Naive thymus-derived CD4-positive, alpha-beta T cell (primary cell): ENCODE results near the gene GPR157. TPM values are rescaled to one million over a fixed set of nuclear protein-coding genes. Genes with fewer than 3 reads are reported as not detected.
"Not testable (repeated sequence)": the region's sequence is repeated elsewhere in the genome, so short reads cannot be mapped to it uniquely, and the experiment has no call there.

ENCODE experiments used
- ATAC-seq: fragments of 150-1000 bp; cut with Tn5 transposase; 2 replicates; pipeline ENCODE4 v1.10.0; 2021; ENCODE audit warnings: mild to moderate bottlenecking, moderate library complexity
- CTCF ChIA-PET: fragments of 350-600 bp; sonication (Branson Sonifier 250); formaldehyde crosslinking; loops from one replicate; lab custom pipeline; 2021; ENCODE audit warnings: antibody characterized with exemption; lab: Charles Lee
- POLR2A ChIA-PET: fragments of 350-600 bp; sonication (Branson Sonifier 250); formaldehyde crosslinking; loops from one replicate; lab custom pipeline; 2021; ENCODE audit warnings: antibody characterized with exemption, inconsistent platforms; lab: Charles Lee
- DNase-seq, 9 donors: peaks; one replicate each; pipeline versions ENCODE4 v3.0.0 to v3.0.0-alpha.2; 2020 to 2022; ENCODE audit warnings: mixed read lengths in 1 of 9
- H3K27ac ChIP-seq: one replicate; pipeline ENCODE4 v1.7.0; 2013; ENCODE audit warnings: mild to moderate bottlenecking, low read depth, low read length, moderate library complexity
- H3K27me3 ChIP-seq, 2 donors: one replicate each; pipeline ENCODE4 v1.7.0; 2013; ENCODE audit warnings: low read length in 2 of 2, mild to moderate bottlenecking in 2 of 2, moderate library complexity in 2 of 2; ENCODE audit not compliant: control insufficient read depth in 2 of 2, insufficient read depth in 2 of 2
- H3K36me3 ChIP-seq, 3 experiments: 1 replicate in 2 of 3; 2 replicates in 1 of 3; pipeline ENCODE4 v1.7.0; 2013; ENCODE audit warnings: low read length in 3 of 3, mild to moderate bottlenecking in 3 of 3, moderate library complexity in 1 of 3; ENCODE audit not compliant: insufficient read depth in 3 of 3, control insufficient read depth in 2 of 3
- H3K4me1 ChIP-seq, 2 donors: one replicate each; pipeline ENCODE4 v1.7.0; 2013; ENCODE audit warnings: low read length in 2 of 2, mild to moderate bottlenecking in 2 of 2, moderate library complexity in 1 of 2; ENCODE audit not compliant: control insufficient read depth in 2 of 2, insufficient read depth in 2 of 2
- H3K4me3 ChIP-seq: 2 replicates; pipeline ENCODE4 v1.7.0; 2013; ENCODE audit warnings: mild to moderate bottlenecking, low read length
- H3K9me3 ChIP-seq, 3 experiments: 1 replicate in 2 of 3; 2 replicates in 1 of 3; pipeline ENCODE4 v1.7.0; 2013; ENCODE audit warnings: low read length in 3 of 3; ENCODE audit not compliant: control insufficient read depth in 2 of 3
- H3K27ac Mint-ChIP-seq, 9 donors: one replicate each; pipeline ENCODE4 v1.8.0; 2020 to 2022; ENCODE audit warnings: mixed read lengths in 9 of 9, mild to moderate bottlenecking in 8 of 9, moderate library complexity in 5 of 9, inconsistent platforms in 2 of 9
- H3K27me3 Mint-ChIP-seq, 5 donors: one replicate each; pipeline ENCODE4 v1.8.0; 2021 to 2022; ENCODE audit warnings: mixed read lengths in 5 of 5, mild to moderate bottlenecking in 1 of 5
- H3K36me3 Mint-ChIP-seq, 5 donors: one replicate each; pipeline ENCODE4 v1.8.0; 2020 to 2022; ENCODE audit warnings: mixed read lengths in 5 of 5, mild to moderate bottlenecking in 3 of 5, inconsistent platforms in 1 of 5
- H3K4me1 Mint-ChIP-seq, 7 donors: one replicate each; pipeline ENCODE4 v1.8.0; 2020 to 2022; ENCODE audit warnings: mixed read lengths in 7 of 7, mild to moderate bottlenecking in 3 of 7, inconsistent platforms in 1 of 7
- H3K4me3 Mint-ChIP-seq, 10 donors: one replicate each; pipeline ENCODE4 v1.8.0; 2020 to 2022; ENCODE audit warnings: mild to moderate bottlenecking in 10 of 10, mixed read lengths in 10 of 10, moderate library complexity in 6 of 10, inconsistent platforms in 2 of 10
- H3K9me3 Mint-ChIP-seq, 11 donors: one replicate each; pipeline ENCODE4 v1.8.0; 2020 to 2022; ENCODE audit warnings: mixed read lengths in 11 of 11, mild to moderate bottlenecking in 4 of 11, inconsistent platforms in 1 of 11, moderate library complexity in 1 of 11
- intact Hi-C, 2 donors: fragments of 100-400 bp; cut with micrococcal nuclease; formaldehyde crosslinking; loops; one replicate each; pipeline ENCODE4 v1.15.1; 2023
- polyA plus RNA-seq, 2 donors: library from polyadenylated mRNA; unstranded; fragments of 300-500 nt; fragmentation: Illumina TruSeq; gene quantifications; one replicate each; pipeline ENCODE4 v1.2.3, GENCODE V29; 2021
- total RNA-seq, 6 experiments: library from RNA in 5 of 6; stranded (reverse) in 5 of 6; gene quantifications; 1 replicate in 5 of 6; 2 replicates in 1 of 6; pipeline ENCODE4 v1.2.3 and lab custom pipeline; 2021 to 2026

GPR157 gene
- total and polyA plus RNA-seq, 7 experiments from 2014 or later, result 1.4 to 14.1 (median 5.2) TPM

DNA sequence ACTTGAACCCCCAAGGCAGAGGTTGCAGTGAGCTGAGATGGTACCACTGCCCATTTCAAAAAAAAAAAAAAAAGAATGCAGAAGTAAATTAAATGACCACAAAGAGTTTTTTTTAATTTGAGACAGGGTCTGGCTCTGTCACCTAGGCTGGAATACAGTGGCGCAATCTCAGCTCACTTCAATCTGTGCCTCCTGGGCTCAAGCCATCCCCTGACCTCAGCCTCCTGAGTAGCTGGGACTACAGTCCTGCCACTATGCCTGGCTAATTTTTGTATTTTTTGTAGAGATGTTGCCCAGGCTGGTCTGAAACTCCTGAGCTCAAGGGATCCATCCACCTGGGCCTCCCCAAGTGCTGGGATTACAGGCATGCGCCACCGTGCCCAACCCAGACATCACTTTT, 20.2 kb upstream of the GPR157 start:
- no peak overlapping the region for H3K4me3 Mint-ChIP-seq
- Histone ChIP-seq H3K27me3 (no peaks in the 10 kb centered on the region), H3K4me3 (no peak overlapping the region), H3K27ac (no peak overlapping the region), H3K36me3 (no peaks in the 10 kb centered on the region), H3K9me3 (no peaks in the 10 kb centered on the region), H3K4me1 (no peaks in the 10 kb centered on the region)
- H3K27ac Mint-ChIP-seq, result peak overlapping the region in 1 of 9 donors; percentile 4
- H3K4me1 Mint-ChIP-seq, result no peaks in the 10 kb centered on the region
- POLR2A ChIA-PET, result no interaction called here
- no peak for DNase-seq
- CTCF ChIA-PET, result interaction anchor here (0.8 kb wide), 1 partner anchor 34 kb away, joined by 3 read pairs; no protein-coding TSS in a partner anchor
- ATAC-seq, result no peak
- H3K27me3 Mint-ChIP-seq, result no peaks in the 10 kb centered on the region
- intact Hi-C loops, result no loop called here
- H3K36me3 Mint-ChIP-seq, result peaks cover 0 to 2% (median 0%) of the 10 kb centered on the region in 5 donors
- no peaks in the 10 kb centered on the region for H3K9me3 Mint-ChIP-seq

DNA sequence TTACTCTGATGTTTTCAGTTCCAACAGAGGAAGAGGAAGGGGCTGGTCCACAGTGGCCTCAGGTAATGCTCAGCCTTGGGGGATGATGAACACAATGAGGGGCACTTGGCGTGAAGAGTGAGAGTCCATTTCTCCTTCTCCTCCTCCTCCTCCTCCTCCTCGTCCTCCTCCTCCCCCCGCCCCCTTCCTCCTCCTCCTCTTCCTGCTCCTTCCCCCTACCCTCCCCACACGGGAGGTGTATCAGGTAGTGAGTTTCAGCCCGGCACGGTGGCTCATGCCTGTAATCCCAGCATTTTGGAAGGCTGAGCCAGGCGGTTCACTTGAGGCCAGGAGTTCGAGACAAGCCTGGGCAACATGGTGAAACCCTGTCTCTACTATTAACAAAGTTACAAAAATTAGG, 17.3 kb upstream of the GPR157 start:
- no peaks in the 10 kb centered on the region for H3K9me3 ChIP-seq
- no peaks in the 10 kb centered on the region for H3K36me3 Mint-ChIP-seq
- no peak for ATAC-seq
- H3K9me3 Mint-ChIP-seq, result no peaks in the 10 kb centered on the region
- POLR2A ChIA-PET, result no interaction called here
- no peaks in the 10 kb centered on the region for H3K27me3 Mint-ChIP-seq
- no peak for DNase-seq
- H3K4me3 ChIP-seq, result no peak overlapping the region
- no peak overlapping the region for H3K27ac ChIP-seq
- H3K4me3 Mint-ChIP-seq, result no peak overlapping the region
- intact Hi-C loops, result no loop called here
- H3K4me1 ChIP-seq, result no peaks in the 10 kb centered on the region
- CTCF ChIA-PET, result interaction anchor here (1.0 kb wide), 1 partner anchor 310 kb away, joined by 3 read pairs; no protein-coding TSS in a partner anchor
- peaks cover 0 to 7% (median 4%) of the 10 kb centered on the region in 7 donors for H3K4me1 Mint-ChIP-seq
- H3K27ac Mint-ChIP-seq, result no peak overlapping the region
- no peaks in the 10 kb centered on the region for H3K36me3 ChIP-seq
- no peaks in the 10 kb centered on the region for H3K27me3 ChIP-seq

DNA sequence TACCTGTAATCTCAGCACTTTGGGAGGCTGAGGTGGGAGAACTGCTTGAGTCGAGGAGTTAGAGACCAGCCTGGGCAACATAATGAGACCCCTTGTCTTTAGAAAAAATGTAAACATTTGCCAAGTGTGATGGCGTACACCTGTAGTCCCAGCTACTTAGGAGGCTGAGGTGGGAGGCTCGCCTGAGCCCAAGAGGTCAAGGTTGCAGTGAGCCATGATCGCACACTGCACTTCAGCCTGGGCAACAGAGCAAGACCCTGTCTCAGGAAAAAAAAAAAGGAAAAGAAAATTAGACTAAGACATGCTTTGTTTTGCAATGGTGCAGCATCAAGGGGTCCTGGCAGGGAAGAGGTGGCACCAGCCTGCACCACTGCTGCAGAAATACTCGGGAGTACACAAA, 16.8 kb upstream of the GPR157 start:
- no peak overlapping the region for H3K27ac ChIP-seq
- H3K9me3 ChIP-seq, result no peaks in the 10 kb centered on the region
- DNase-seq, result no peak
- Mint-ChIP-seq H3K27ac (no peak overlapping the region), H3K36me3 (no peaks in the 10 kb centered on the region), H3K4me3 (no peak overlapping the region), H3K9me3 (no peaks in the 10 kb centered on the region), H3K27me3 (no peaks in the 10 kb centered on the region), H3K4me1 (peaks cover 0 to 7% (median 4%) of the 10 kb centered on the region in 7 donors)
- H3K27me3 ChIP-seq, result no peaks in the 10 kb centered on the region
- H3K36me3 ChIP-seq, result no peaks in the 10 kb centered on the region
- no peaks in the 10 kb centered on the region for H3K4me1 ChIP-seq
- intact Hi-C loops, result no loop called here
- ChIA-PET CTCF (interaction anchor here (0.6 kb wide), 1 partner anchor 365 kb away, joined by 5 read pairs; no protein-coding TSS in a partner anchor), POLR2A (no interaction called here)
- H3K4me3 ChIP-seq, result no peak overlapping the region
- no peak for ATAC-seq

DNA sequence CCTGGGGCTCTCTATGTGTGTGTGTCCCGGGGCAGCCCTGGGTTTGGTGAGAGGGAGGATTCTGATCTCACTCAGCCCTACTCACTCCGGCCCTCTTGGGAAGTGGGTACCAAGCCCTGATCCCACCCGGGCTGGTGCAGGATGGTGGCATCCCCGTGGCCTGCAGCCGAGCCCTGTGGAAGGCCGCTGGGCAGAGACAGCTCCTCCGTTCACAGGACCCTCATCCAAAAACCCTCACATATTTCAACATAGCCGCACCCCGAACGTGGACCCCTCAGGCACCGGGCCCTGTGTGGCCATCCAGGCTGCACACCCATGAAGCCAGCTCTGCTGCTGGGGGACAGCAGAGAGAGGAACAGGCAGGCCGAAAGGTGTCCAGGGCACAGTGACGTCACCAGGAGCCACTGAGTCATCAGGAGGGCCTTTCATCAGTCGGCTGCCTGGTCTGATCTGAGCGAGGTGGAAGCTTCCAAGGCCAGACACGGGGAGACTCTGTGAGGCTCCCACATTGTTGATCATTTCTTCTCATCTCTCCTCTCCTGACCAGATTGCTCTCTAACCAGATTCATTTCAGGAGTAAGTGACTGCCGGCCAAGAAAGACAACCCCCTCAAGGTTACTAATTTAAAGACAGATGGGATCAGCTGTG, 16.2 kb upstream of the GPR157 start:
- intact Hi-C loops, result no loop called here
- ChIA-PET CTCF (interaction anchor here (0.6 kb wide), 1 partner anchor 366 kb away, joined by 5 read pairs; no protein-coding TSS in a partner anchor), POLR2A (no interaction called here)
- Mint-ChIP-seq H3K36me3 (no peaks in the 10 kb centered on the region), H3K4me1 (peaks cover 0 to 7% (median 4%) of the 10 kb centered on the region in 7 donors), H3K4me3 (no peak overlapping the region), H3K9me3 (no peaks in the 10 kb centered on the region), H3K27ac (no peak overlapping the region), H3K27me3 (no peaks in the 10 kb centered on the region)
- H3K4me1 ChIP-seq, result no peaks in the 10 kb centered on the region
- no peak for DNase-seq
- ATAC-seq, result no peak
- no peaks in the 10 kb centered on the region for H3K36me3 ChIP-seq
- no peaks in the 10 kb centered on the region for H3K27me3 ChIP-seq
- H3K4me3 ChIP-seq, result no peak overlapping the region
- no peaks in the 10 kb centered on the region for H3K9me3 ChIP-seq
- H3K27ac ChIP-seq, result no peak overlapping the region

DNA sequence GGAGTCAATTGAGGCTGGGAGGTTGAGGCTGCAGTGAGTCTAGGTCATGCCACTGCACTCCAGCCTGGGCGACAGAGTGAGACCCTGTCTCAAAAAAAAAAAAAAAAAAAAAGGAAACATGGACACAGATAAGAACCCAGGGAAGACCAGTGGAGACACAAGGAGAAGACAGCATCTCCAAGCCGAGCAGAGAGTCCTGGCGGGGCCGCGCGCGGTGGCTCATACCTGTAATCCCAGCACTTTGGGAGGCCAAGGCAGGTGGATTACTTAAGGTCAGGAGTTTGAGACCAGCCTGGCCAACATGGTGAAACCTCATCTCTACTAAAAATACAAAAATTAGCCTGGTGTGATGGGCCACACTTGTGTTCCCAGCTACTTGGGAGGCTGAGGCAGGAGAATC, 15.6 kb upstream of the GPR157 start:
- H3K4me3 ChIP-seq, H3K4me1 ChIP-seq, H3K27ac Mint-ChIP-seq, DNase-seq, H3K27me3 ChIP-seq, H3K27me3 Mint-ChIP-seq, H3K36me3 ChIP-seq, H3K36me3 Mint-ChIP-seq, H3K9me3 Mint-ChIP-seq, POLR2A ChIA-PET, CTCF ChIA-PET, ATAC-seq, H3K9me3 ChIP-seq, H3K27ac ChIP-seq, H3K4me3 Mint-ChIP-seq, H3K4me1 Mint-ChIP-seq, intact Hi-C loops: not testable (repeated sequence)

DNA sequence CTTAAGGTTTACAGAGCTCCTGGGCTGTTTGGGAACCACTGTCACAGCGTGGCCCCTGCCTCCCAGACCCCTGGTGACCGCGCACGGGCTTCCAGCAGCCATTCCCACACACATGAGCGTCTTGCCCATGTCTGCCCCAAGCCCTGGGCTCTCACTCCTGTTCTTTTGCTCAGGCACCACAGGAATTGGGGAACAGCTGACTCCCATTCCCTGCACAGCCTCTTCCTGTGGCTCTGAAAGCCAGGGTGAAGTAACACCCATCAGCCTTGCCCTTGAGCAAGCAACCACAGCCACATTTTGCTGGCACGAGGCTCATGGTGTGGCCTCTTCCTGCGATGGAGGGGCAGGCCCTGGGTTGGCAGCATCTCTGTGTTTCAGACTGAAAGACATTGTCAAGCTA, 14.3 kb upstream of the GPR157 start:
- Histone ChIP-seq H3K27ac (no peak overlapping the region), H3K9me3 (no peaks in the 10 kb centered on the region), H3K36me3 (no peaks in the 10 kb centered on the region), H3K27me3 (no peaks in the 10 kb centered on the region), H3K4me3 (no peak overlapping the region), H3K4me1 (no peaks in the 10 kb centered on the region)
- Mint-ChIP-seq H3K36me3 (no peaks in the 10 kb centered on the region), H3K4me3 (no peak overlapping the region), H3K4me1 (peaks cover 0 to 7% (median 5%) of the 10 kb centered on the region in 7 donors), H3K9me3 (no peaks in the 10 kb centered on the region), H3K27me3 (no peaks in the 10 kb centered on the region), H3K27ac (no peak overlapping the region)
- intact Hi-C loops, result loop anchor here in 1 of 2 donors (2.0 kb wide), 1 partner anchor 14 kb away; the partner anchor contains the start of gene GPR157
- ATAC-seq (peak; percentile 36), DNase-seq (no peak)
- POLR2A ChIA-PET, result interaction anchor here (0.6 kb wide), 1 partner anchor 333 kb away, joined by 3 read pairs; no protein-coding TSS in a partner anchor
- CTCF ChIA-PET, result interaction anchor here (0.6 to 1.6 kb wide), 2 partner anchors 32 to 49 kb away, joined by 3 to 5 read pairs; no protein-coding TSS in a partner anchor

DNA sequence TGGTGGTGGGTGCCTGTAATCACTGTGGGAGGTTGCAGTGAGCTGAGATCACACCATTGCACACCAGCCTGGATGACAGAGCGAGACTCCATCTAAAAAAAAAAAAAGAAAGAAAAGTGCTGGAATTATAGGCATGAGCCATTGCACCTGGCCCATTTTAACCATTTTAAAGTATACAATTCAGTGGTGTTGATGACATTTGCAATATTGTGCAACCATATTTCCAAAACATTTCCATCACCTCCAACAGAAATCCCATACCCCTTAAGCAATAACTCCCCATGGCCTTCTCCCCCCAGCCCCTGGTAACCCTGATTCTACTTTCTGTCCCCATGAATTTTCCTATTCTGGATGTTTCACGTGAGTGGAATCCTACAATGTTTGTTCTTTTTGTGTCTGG, 11.0 kb upstream of the GPR157 start:
- POLR2A ChIA-PET, result no interaction called here
- DNase-seq, result no peak
- CTCF ChIA-PET, result no interaction called here
- ATAC-seq, result no peak
- H3K9me3 Mint-ChIP-seq, result no peaks in the 10 kb centered on the region
- H3K27ac ChIP-seq, result no peak overlapping the region
- H3K27me3 ChIP-seq, result no peaks in the 10 kb centered on the region
- no peak overlapping the region for H3K4me3 Mint-ChIP-seq
- H3K4me3 ChIP-seq, result no peak overlapping the region
- no peaks in the 10 kb centered on the region for H3K36me3 ChIP-seq
- H3K36me3 Mint-ChIP-seq, result no peaks in the 10 kb centered on the region
- peaks cover 0 to 10% (median 0%) of the 10 kb centered on the region in 5 donors for H3K27me3 Mint-ChIP-seq
- no peaks in the 10 kb centered on the region for H3K9me3 ChIP-seq
- H3K27ac Mint-ChIP-seq, result no peak overlapping the region
- intact Hi-C loops, result no loop called here
- H3K4me1 ChIP-seq, result no peaks in the 10 kb centered on the region
- peaks cover 0 to 13% (median 5%) of the 10 kb centered on the region in 7 donors for H3K4me1 Mint-ChIP-seq
